ENCODE results near the gene MLEC. TPM values are rescaled to one million over a fixed set of nuclear protein-coding genes. Genes with fewer than 3 reads are reported as not detected.

Gene MLEC
- total RNA-seq, 1 donor from 2014 or later: 98.1 TPM

DNA sequence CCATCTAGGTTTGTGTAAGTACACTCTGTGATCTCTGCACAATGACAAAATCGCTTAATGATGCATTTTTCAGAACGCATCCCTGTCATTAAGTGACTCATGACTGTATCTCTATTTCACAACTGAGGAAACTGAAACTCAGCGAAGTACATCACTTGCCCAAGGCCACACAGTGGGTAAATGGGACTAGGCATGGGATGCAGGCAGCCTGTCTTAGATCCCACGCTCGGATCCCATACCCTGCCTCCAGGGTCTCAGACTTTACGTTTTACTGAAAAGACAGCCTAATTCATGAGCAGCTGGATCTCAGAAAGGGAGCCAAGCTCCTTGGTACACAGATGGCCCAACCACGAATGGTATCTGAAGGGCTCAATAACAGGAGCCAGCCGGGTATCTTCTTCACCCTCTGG is 2.4 kb upstream of the MLEC start:
- no peak for ATAC-seq
- no peak overlapping the region for H3K4me3 ChIP-seq
- intact Hi-C loops (cut with DNase I): no loop called here
- no peak for DNase-seq
- H3K4me1 ChIP-seq: peaks cover 29% of the 10 kb centered on the region
- no peaks in the 10 kb centered on the region for H3K36me3 ChIP-seq
- TF ChIP-seq, protein P1, sequence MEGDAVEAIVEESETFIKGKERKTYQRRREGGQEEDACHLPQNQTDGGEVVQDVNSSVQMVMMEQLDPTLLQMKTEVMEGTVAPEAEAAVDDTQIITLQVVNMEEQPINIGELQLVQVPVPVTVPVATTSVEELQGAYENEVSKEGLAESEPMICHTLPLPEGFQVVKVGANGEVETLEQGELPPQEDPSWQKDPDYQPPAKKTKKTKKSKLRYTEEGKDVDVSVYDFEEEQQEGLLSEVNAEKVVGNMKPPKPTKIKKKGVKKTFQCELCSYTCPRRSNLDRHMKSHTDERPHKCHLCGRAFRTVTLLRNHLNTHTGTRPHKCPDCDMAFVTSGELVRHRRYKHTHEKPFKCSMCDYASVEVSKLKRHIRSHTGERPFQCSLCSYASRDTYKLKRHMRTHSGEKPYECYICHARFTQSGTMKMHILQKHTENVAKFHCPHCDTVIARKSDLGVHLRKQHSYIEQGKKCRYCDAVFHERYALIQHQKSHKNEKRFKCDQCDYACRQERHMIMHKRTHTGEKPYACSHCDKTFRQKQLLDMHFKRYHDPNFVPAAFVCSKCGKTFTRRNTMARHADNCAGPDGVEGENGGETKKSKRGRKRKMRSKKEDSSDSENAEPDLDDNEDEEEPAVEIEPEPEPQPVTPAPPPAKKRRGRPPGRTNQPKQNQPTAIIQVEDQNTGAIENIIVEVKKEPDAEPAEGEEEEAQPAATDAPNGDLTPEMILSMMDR (IDR thresholded peaks at IDR 0.05): no peak
- H3K9me3 ChIP-seq: no peaks in the 10 kb centered on the region
- H3K27ac ChIP-seq: no peak overlapping the region
- no peaks in the 10 kb centered on the region for H3K27me3 ChIP-seq (ENCODE audit: low read depth)

DNA sequence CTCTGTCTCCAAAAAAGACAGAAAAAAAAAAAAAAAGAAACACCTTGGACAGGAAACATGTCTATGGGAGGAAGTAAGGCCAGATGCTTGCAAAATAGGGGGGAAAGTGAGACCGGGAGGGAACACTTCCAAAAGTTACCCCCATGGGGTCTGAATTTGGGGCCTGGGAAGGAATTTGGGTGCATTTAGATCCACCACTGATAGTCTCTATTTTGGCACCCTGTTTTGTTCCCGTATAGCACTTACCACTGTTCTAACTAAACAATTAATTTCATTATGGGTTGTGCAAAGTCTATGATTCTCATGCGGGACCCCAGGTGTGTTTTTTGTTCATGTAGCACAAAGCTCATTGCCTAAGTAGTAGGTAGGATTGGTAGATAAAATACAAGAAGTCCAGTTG is 1.4 kb upstream of the MLEC start:
- TF ChIP-seq, protein P1 (IDR thresholded peaks at IDR 0.05): no peak
- intact Hi-C loops (cut with DNase I): no loop called here
- ATAC-seq: no peak

DNA sequence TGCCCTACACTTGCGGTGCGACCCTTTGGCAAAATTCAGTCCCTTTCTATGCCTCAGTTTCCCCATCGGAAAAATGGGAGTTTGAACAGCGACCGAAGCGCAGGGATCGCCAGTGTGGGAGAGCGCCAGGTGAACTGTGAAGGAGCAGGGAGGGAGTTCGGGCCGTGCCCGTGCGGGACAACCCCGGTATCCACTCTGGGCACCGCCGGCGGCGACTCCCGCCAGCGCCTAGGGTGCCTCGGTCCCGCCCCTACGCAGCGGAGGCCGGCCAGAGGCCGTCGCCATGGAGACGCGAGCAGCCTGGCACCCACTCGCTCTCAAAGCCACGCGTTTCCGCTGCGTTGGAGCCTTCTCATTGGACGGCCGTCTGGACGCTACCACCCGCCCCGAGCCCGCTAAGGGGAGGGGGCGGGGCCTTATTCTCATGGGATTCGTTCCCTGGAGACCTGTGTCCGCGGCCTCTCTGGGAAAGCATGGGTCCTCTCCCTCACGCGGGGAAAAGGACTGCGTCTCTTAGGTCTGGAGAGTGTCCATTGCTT is 729 bp upstream of the MLEC start:
- H3K27ac ChIP-seq: peak overlapping the region; percentile 92
- H3K4me1 ChIP-seq: peaks cover 44% of the 10 kb centered on the region
- no peaks in the 10 kb centered on the region for H3K36me3 ChIP-seq
- no peaks in the 10 kb centered on the region for H3K27me3 ChIP-seq (ENCODE audit: low read depth)
- no peaks in the 10 kb centered on the region for H3K9me3 ChIP-seq
- TF ChIP-seq, protein P1 (IDR thresholded peaks at IDR 0.05): no peak
- ATAC-seq (peak; percentile 95 to 96), DNase-seq (peak; percentile 100)
- H3K4me3 ChIP-seq: peak overlapping the region; percentile 94
- intact Hi-C loops (cut with DNase I): no loop called here

More for the DNA sequence above, 1.4 kb upstream of the MLEC start:
- no peaks in the 10 kb centered on the region for H3K9me3 ChIP-seq
- peaks cover 39% of the 10 kb centered on the region for H3K4me1 ChIP-seq
- no peaks in the 10 kb centered on the region for H3K27me3 ChIP-seq (ENCODE audit: low read depth)
- DNase-seq: no peak
- H3K4me3 ChIP-seq: no peak overlapping the region
- no peak overlapping the region for H3K27ac ChIP-seq
- no peaks in the 10 kb centered on the region for H3K36me3 ChIP-seq

DNA sequence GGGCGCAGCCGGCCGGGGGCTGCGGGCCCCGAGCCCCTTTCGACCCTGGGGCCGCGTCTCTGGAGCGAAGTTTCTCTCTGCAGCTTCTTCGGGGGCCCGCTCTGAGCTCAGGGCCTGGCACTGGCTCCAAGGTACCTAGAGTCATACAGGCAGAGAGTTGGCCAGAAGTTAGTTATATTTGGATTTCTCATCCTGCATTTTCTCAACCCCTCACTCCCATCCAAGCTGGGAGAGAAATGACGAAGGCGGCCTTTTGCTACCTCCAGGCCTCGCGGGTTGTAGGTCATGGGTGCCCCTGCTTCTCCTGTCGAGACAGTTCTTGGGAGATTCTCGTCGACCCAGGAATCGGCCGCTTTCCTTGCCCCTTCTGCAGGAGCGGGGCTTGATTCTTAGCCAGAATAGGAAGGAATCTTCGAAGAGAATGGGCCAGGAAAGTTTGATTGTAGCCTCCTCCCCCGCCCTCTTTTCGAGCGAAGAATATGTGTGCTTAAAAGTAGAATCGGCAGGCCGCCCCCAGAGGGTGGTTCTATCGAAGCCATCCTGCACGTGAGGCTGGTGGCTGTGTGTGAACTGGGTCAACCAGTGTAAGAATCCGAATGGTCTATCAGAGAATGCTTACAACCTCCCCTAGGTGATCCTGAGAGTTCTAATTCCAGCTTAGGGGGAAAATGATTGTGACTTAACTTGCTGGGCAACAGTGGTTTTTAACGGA is 785 bp downstream of the MLEC start:
- no peak for ATAC-seq
- Histone ChIP-seq H3K27me3 (ENCODE audit: low read depth) (no peaks in the 10 kb centered on the region), H3K4me3 (peak overlapping the region; percentile 94), H3K27ac (peak overlapping the region; percentile 92), H3K4me1 (peaks cover 56% of the 10 kb centered on the region), H3K9me3 (no peaks in the 10 kb centered on the region), H3K36me3 (no peaks in the 10 kb centered on the region)
- TF ChIP-seq, protein P1 (IDR thresholded peaks at IDR 0.05): no peak
- DNase-seq: peak; percentile 59
- intact Hi-C loops (cut with DNase I): no loop called here

DNA sequence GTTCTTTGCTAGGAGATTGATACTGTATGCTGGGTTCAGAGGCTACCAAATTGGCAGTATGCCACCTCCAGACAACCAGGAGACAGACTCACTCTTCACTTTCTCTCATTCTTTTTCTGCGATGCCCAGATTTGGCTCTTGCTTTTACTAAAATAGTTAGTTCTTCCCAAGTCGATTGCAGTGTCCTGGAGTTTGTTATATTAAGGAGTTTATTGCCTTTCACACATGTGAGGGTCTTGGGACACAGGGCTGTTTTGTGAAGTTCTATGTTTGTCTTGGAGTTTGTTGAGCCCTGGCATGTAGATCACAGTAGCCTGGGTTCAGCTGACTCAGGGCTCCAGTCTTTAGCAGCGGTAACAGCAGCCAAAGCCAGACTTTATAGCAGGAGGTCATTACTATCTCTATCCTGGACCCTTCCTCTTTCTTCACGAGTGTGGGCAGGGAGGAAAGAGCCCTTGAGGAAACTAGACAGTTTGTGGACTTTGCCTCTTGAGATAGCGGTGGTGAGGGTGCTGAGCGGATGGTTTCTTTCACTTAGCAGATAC is 1.6 kb downstream of the MLEC start:
- peaks cover 7% of the 10 kb centered on the region for H3K36me3 ChIP-seq
- TF ChIP-seq, protein P1 (IDR thresholded peaks at IDR 0.05): no peak
- intact Hi-C loops (cut with DNase I): no loop called here
- H3K4me3 ChIP-seq: peak overlapping the region; percentile 94
- H3K27me3 ChIP-seq (ENCODE audit: low read depth): no peaks in the 10 kb centered on the region
- ATAC-seq (no peak), DNase-seq (no peak)
- H3K27ac ChIP-seq: peak overlapping the region; percentile 92
- H3K4me1 ChIP-seq: peaks cover 60% of the 10 kb centered on the region
- H3K9me3 ChIP-seq: no peaks in the 10 kb centered on the region

All from lower lobe of right lung (tissue), 2 donors.